Liver (tissue), 9 donors: ENCODE results near the gene CDC42EP3. TPM values are rescaled to one million over a fixed set of nuclear protein-coding genes. Genes with fewer than 3 reads are reported as not detected.

Experiments
- DNase-seq: peaks from one replicate; pipeline ENCODE4 v3.0.0-alpha.2; 2017; ENCODE audit warnings: low spot score
- H3K27ac ChIP-seq, 2 donors: one replicate each; pipeline ENCODE4 v1.7.0; 2013; ENCODE audit warnings: inconsistent platforms in 2 of 2, low read length in 2 of 2, control low read depth in 1 of 2, low read depth in 1 of 2, mild to moderate bottlenecking in 1 of 2
- H3K27me3 ChIP-seq, 4 donors: one replicate each; pipeline versions ENCODE4 v1.6.1 to v1.7.0; 2013; ENCODE audit warnings: low read length in 3 of 4, inconsistent platforms in 1 of 4, mild to moderate bottlenecking in 1 of 4, moderate library complexity in 1 of 4; ENCODE audit not compliant: control insufficient read depth in 4 of 4, insufficient read depth in 4 of 4
- H3K36me3 ChIP-seq, 4 donors: one replicate each; pipeline versions ENCODE4 v1.6.1 to v1.7.0; 2013; ENCODE audit warnings: low read length in 3 of 4, mild to moderate bottlenecking in 3 of 4, low read depth in 1 of 4, moderate library complexity in 1 of 4; ENCODE audit not compliant: control insufficient read depth in 4 of 4, insufficient read depth in 3 of 4
- H3K4me1 ChIP-seq, 4 donors: one replicate each; pipeline versions ENCODE4 v1.6.1 to v1.7.0; 2013; ENCODE audit warnings: low read length in 3 of 4, mild to moderate bottlenecking in 3 of 4, moderate library complexity in 1 of 4; ENCODE audit not compliant: control insufficient read depth in 4 of 4, insufficient read depth in 4 of 4
- H3K4me3 ChIP-seq, 3 donors: one replicate each; pipeline versions ENCODE4 v1.6.1 to v1.7.0; 2013; ENCODE audit warnings: low read length in 3 of 3, control low read depth in 1 of 3, low read depth in 1 of 3, mild to moderate bottlenecking in 1 of 3
- H3K9ac ChIP-seq, 2 donors: one replicate each; pipeline ENCODE4 v1.7.0; 2013; ENCODE audit warnings: low read length in 2 of 2, mild to moderate bottlenecking in 2 of 2, moderate library complexity in 2 of 2, control low read depth in 1 of 2, low read depth in 1 of 2
- H3K9me3 ChIP-seq, 4 donors: one replicate each; pipeline versions ENCODE4 v1.6.1 to v1.7.0; 2013; ENCODE audit warnings: low read length in 3 of 4; ENCODE audit not compliant: control insufficient read depth in 4 of 4
- EGR1 ChIP-seq, 2 donors: IDR thresholded peaks; 2 replicates each; pipeline ENCODE4 v1.6.1; 2016 to 2018; ENCODE audit warnings: antibody characterized with exemption in 2 of 2, low read depth in 2 of 2
- FOXA1 ChIP-seq: IDR thresholded peaks from 2 replicates; pipeline ENCODE4 v1.6.1; 2016; ENCODE audit warnings: antibody characterized with exemption
- FOXA2 ChIP-seq: IDR thresholded peaks from 2 replicates; pipeline ENCODE4 v1.6.1; 2016; ENCODE audit warnings: antibody characterized with exemption
- GABPA ChIP-seq, 2 donors: IDR thresholded peaks in 1 of 2; conservative IDR thresholded peaks in 1 of 2; 2 replicates each; pipeline ENCODE4 v1.6.1; 2016; ENCODE audit warnings: antibody characterized with exemption in 2 of 2, mild to moderate bottlenecking in 1 of 2, moderate library complexity in 1 of 2
- HNF4A ChIP-seq, 2 donors: conservative IDR thresholded peaks; 2 replicates each; pipeline ENCODE4 v1.6.1; 2016; ENCODE audit warnings: antibody characterized with exemption in 2 of 2, mild to moderate bottlenecking in 2 of 2
- HNF4G ChIP-seq: IDR thresholded peaks from 2 replicates; pipeline ENCODE4 v1.6.1; 2016; ENCODE audit warnings: antibody characterized with exemption
- JUND ChIP-seq, 2 donors: IDR thresholded peaks; 2 replicates each; pipeline ENCODE4 v1.6.1; 2016; ENCODE audit warnings: antibody characterized with exemption in 2 of 2
- NR2F2 ChIP-seq: IDR thresholded peaks from 2 replicates; pipeline ENCODE4 v1.6.1; 2016; ENCODE audit warnings: antibody characterized with exemption
- RAD21 ChIP-seq, 2 donors: IDR thresholded peaks; 2 replicates each; pipeline ENCODE4 v1.6.1; 2016; ENCODE audit warnings: antibody characterized with exemption in 2 of 2, mild to moderate bottlenecking in 2 of 2
- RXRA ChIP-seq, 2 donors: IDR thresholded peaks; 2 replicates each; pipeline ENCODE4 v1.6.1; 2017 to 2018; ENCODE audit warnings: antibody characterized with exemption in 2 of 2, mild to moderate bottlenecking in 1 of 2
- SP1 ChIP-seq: IDR thresholded peaks from 2 replicates; pipeline ENCODE4 v1.6.1; 2018; ENCODE audit warnings: antibody characterized with exemption, mild to moderate bottlenecking
- TAF1 ChIP-seq: conservative IDR thresholded peaks from 2 replicates; pipeline ENCODE4 v1.6.1; 2016; ENCODE audit warnings: antibody characterized with exemption, mild to moderate bottlenecking
- YY1 ChIP-seq: IDR thresholded peaks from 2 replicates; pipeline ENCODE4 v1.6.1; 2016; ENCODE audit warnings: antibody characterized with exemption, mild to moderate bottlenecking
- WGBS: extraction: QIAGEN DNeasy Blood & Tissue Kit; methylation state at CpG from one replicate; pipeline ENCODE4 v1.1.7; 2013; 5-methylcytosine and 5-hydroxymethylcytosine counted together
- polyA plus RNA-seq, 2 donors: library from polyadenylated mRNA; stranded (reverse) in 1 of 2; unstranded in 1 of 2; fragments of 200-250 nt in 1 of 2; fragments of >200 nt in 1 of 2; fragmentation: Nextera tagmentation in 1 of 2; extraction: Ambion mirVana in 1 of 2; gene quantifications; one replicate each; pipeline versions ENCODE4 v1.2.1 to v1.2.3, GENCODE V29; 2013 to 2015
- total RNA-seq, 2 donors: library from RNA; depleted of rRNA; stranded (reverse); fragments of >200 nt; gene quantifications; one replicate each; pipeline ENCODE4 v1.2.3, GENCODE V29; 2014
- TF ChIP-seq, protein P1 (sequence below): fragments of 150-350 bp; IDR thresholded peaks from 2 replicates; pipeline ENCODE4 v1.5.1; 2017; ENCODE audit warnings: improper control_type of control experiment, low read depth, low read length; ENCODE audit not compliant: missing input control
- TF ChIP-seq, protein P2 (sequence below): IDR thresholded peaks from 2 replicates; pipeline ENCODE4 v1.6.1; 2016; ENCODE audit warnings: antibody characterized with exemption
- TF ChIP-seq, protein P3 (sequence below): IDR thresholded peaks from 2 replicates; pipeline ENCODE4 v1.6.1; 2016; ENCODE audit warnings: antibody characterized with exemption
- TF ChIP-seq, protein P4 (sequence below): IDR thresholded peaks from 2 replicates; pipeline ENCODE4 v1.6.1; 2016; ENCODE audit warnings: antibody characterized with exemption
- donor health status: healthy.
- donor health status: healthy.
- donor health status: healthy.
- donor health status: healthy.
- donor health status: healthy.

The CDC42EP3 gene
- total and polyA plus RNA-seq, 4 donors: 2.5 to 4.1 (median 3.3) TPM

DNA sequence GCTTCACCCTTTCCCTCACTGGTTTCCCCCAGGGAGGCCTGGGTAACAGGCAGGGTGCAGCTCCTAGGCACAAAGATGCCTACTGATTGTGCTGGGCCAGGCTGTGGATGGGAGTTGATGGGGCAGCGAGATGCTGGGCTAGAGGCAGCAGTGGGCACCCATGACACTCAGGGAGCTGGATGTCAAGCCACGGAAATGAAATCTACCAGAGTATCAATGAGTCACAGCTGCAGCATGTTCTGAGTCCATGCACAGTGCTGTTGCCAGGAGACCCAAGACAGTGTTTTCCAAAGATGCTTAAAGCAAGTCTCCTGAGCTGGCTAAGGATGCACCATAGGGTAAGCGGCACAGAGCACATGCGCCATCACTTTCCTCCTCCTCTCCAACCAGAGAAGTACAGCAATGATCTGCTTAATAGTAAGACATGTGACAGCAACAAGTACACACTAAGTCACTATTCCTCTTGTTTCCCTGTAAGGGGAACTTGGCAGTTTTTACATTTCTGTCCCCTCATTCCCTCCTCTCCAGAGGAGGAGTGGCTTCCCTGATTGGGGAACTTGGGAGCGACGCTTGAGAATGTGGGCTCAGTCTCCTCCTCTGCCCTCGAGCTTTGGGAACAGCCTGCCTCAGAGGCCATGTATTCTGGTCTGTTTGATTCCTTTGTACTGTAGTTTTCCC, 57.2 kb downstream of the CDC42EP3 start:
- H3K4me3 ChIP-seq: no peak overlapping the region
- no peak overlapping the region for H3K9ac ChIP-seq
- H3K4me1 ChIP-seq: peaks cover 0 to 3% (median 0%) of the 10 kb centered on the region in 4 donors
- H3K36me3 ChIP-seq: no peaks in the 10 kb centered on the region
- no peaks in the 10 kb centered on the region for H3K27me3 ChIP-seq
- H3K9me3 ChIP-seq: no peaks in the 10 kb centered on the region
- DNase-seq: no peak
- H3K27ac ChIP-seq: no peak overlapping the region
- WGBS: 92% methylated on average over 7 of the region's 7 CpGs
- TF ChIP-seq TAF1 (no peak), HNF4A (conservative IDR thresholded peaks at IDR 0.05) (no peak), RAD21 (IDR thresholded peaks at IDR 0.05) (no peak), HNF4G (no peak), FOXA2 (no peak), EGR1 (IDR thresholded peaks at IDR 0.05; ENCODE audit: low read depth in 2 of 2) (no peak), FOXA1 (no peak), JUND (IDR thresholded peaks at IDR 0.05) (no peak), GABPA (IDR thresholded peaks at IDR 0.05 in 1 of 2, conservative IDR thresholded peaks at IDR 0.05 in 1 of 2) (no peak), YY1 (no peak), NR2F2 (no peak)
- TF ChIP-seq, protein P1, sequence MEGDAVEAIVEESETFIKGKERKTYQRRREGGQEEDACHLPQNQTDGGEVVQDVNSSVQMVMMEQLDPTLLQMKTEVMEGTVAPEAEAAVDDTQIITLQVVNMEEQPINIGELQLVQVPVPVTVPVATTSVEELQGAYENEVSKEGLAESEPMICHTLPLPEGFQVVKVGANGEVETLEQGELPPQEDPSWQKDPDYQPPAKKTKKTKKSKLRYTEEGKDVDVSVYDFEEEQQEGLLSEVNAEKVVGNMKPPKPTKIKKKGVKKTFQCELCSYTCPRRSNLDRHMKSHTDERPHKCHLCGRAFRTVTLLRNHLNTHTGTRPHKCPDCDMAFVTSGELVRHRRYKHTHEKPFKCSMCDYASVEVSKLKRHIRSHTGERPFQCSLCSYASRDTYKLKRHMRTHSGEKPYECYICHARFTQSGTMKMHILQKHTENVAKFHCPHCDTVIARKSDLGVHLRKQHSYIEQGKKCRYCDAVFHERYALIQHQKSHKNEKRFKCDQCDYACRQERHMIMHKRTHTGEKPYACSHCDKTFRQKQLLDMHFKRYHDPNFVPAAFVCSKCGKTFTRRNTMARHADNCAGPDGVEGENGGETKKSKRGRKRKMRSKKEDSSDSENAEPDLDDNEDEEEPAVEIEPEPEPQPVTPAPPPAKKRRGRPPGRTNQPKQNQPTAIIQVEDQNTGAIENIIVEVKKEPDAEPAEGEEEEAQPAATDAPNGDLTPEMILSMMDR: no peak
- TF ChIP-seq, protein P2, sequence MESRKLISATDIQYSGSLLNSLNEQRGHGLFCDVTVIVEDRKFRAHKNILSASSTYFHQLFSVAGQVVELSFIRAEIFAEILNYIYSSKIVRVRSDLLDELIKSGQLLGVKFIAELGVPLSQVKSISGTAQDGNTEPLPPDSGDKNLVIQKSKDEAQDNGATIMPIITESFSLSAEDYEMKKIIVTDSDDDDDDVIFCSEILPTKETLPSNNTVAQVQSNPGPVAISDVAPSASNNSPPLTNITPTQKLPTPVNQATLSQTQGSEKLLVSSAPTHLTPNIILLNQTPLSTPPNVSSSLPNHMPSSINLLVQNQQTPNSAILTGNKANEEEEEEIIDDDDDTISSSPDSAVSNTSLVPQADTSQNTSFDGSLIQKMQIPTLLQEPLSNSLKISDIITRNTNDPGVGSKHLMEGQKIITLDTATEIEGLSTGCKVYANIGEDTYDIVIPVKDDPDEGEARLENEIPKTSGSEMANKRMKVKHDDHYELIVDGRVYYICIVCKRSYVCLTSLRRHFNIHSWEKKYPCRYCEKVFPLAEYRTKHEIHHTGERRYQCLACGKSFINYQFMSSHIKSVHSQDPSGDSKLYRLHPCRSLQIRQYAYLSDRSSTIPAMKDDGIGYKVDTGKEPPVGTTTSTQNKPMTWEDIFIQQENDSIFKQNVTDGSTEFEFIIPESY: no peak

DNA sequence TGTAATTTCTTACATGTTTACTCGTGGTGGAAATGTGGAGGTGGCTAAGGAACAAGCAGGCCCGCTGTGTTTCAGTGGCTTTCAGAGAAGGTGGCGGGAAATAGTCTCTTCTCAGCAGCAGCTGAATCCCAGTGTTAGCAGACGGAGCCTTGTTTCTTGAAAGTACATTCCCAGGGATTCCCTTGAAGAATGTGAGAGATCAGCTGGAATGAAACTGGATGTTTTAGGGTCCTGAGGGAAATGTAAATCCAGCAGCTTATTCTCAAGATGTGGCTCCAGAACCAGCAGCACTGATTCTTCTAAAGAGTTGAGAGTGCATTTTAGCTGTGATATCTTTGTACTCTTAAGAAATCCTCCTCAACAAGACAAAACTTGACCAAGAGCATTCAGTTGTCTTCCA, 59.1 kb downstream of the CDC42EP3 start:
- DNase-seq: no peak
- no peaks in the 10 kb centered on the region for H3K9me3 ChIP-seq
- TF ChIP-seq FOXA2 (no peak), JUND (IDR thresholded peaks at IDR 0.05) (no peak), NR2F2 (no peak), FOXA1 (no peak), SP1 (no peak), HNF4G (no peak), GABPA (IDR thresholded peaks at IDR 0.05 in 1 of 2, conservative IDR thresholded peaks at IDR 0.05 in 1 of 2) (no peak), HNF4A (conservative IDR thresholded peaks at IDR 0.05) (no peak), TAF1 (no peak), EGR1 (IDR thresholded peaks at IDR 0.05; ENCODE audit: low read depth in 2 of 2) (no peak), RAD21 (IDR thresholded peaks at IDR 0.05) (no peak), YY1 (no peak), RXRA (IDR thresholded peaks at IDR 0.05) (no peak)
- TF ChIP-seq, protein P3, sequence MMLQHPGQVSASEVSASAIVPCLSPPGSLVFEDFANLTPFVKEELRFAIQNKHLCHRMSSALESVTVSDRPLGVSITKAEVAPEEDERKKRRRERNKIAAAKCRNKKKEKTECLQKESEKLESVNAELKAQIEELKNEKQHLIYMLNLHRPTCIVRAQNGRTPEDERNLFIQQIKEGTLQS: no peak
- TF ChIP-seq, protein P4, sequence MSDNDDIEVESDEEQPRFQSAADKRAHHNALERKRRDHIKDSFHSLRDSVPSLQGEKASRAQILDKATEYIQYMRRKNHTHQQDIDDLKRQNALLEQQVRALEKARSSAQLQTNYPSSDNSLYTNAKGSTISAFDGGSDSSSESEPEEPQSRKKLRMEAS: no peak
- TF ChIP-seq, protein P2: no peak
- TF ChIP-seq, protein P1: no peak
- H3K4me3 ChIP-seq: no peak overlapping the region
- no peak overlapping the region for H3K9ac ChIP-seq
- peaks cover 0 to 3% (median 0%) of the 10 kb centered on the region in 4 donors for H3K4me1 ChIP-seq
- H3K36me3 ChIP-seq: no peaks in the 10 kb centered on the region
- 91% methylated on average over 4 of the region's 4 CpGs for WGBS
- no peak overlapping the region for H3K27ac ChIP-seq
- H3K27me3 ChIP-seq: no peaks in the 10 kb centered on the region
